Nephron (organoid): ENCODE measurements around the gene VWA8.
A peak's percentile ranks its signal among the peaks of the same experiment; 100 is the strongest.

Experiments
- H3K27ac Mint-ChIP-seq, 3 experiments: 2 replicates each; pipeline ENCODE4 v1.8.0; 2020; ENCODE audit warnings: mixed read lengths in 3 of 3, mild to moderate bottlenecking in 2 of 3, moderate library complexity in 1 of 3
- H3K27me3 Mint-ChIP-seq: 2 replicates; pipeline ENCODE4 v1.8.0; 2021; ENCODE audit warnings: low read depth, mild to moderate bottlenecking, moderate library complexity, mixed read lengths
- H3K36me3 Mint-ChIP-seq: 2 replicates; pipeline ENCODE4 v1.8.0; 2020; ENCODE audit warnings: low read depth, mixed read lengths
- H3K4me1 Mint-ChIP-seq: 2 replicates; pipeline ENCODE4 v1.8.0; 2020; ENCODE audit warnings: mixed read lengths
- H3K4me3 Mint-ChIP-seq, 3 experiments: 2 replicates each; pipeline ENCODE4 v1.8.0; 2020; ENCODE audit warnings: mild to moderate bottlenecking in 3 of 3, mixed read lengths in 3 of 3, moderate library complexity in 2 of 3
- H3K9me3 Mint-ChIP-seq: 2 replicates; pipeline ENCODE4 v1.8.0; 2020; ENCODE audit warnings: mixed read lengths
- TF ChIP-seq, protein P1 (sequence below), 3 experiments: fragments of 200-600 bp; sonication (generic); IDR thresholded peaks; one replicate each; pipeline ENCODE4 v1.5.0; 2021; ENCODE audit warnings: antibody characterized with exemption in 3 of 3; ENCODE audit not compliant: unreplicated experiment in 3 of 3

Gene VWA8

DNA sequence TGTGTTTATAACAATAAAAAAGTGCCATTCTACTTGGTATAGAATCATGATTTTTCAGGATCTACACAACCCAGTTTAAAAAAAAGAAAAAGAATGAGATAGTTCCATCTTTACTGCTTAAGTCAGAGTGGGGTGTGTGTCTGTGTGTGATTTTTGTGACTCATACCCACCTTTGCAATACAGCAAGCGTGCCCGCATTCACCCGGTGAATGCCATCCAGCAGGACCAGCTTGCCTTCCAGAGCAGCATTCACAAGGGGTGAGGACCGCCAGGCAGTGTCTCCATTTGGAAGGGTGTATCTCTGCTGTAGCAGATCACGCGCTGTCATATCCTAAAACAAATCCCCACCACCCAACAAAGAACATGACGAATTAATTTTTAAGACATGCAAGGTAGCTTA lies 127.7 kb downstream of the VWA8 start:
- H3K9me3 Mint-ChIP-seq: no peaks in the 10 kb centered on the region
- no peak overlapping the region for H3K27ac Mint-ChIP-seq
- H3K4me1 Mint-ChIP-seq: peaks cover 12% of the 10 kb centered on the region
- peaks cover 23% of the 10 kb centered on the region for H3K36me3 Mint-ChIP-seq
- TF ChIP-seq, protein P1, sequence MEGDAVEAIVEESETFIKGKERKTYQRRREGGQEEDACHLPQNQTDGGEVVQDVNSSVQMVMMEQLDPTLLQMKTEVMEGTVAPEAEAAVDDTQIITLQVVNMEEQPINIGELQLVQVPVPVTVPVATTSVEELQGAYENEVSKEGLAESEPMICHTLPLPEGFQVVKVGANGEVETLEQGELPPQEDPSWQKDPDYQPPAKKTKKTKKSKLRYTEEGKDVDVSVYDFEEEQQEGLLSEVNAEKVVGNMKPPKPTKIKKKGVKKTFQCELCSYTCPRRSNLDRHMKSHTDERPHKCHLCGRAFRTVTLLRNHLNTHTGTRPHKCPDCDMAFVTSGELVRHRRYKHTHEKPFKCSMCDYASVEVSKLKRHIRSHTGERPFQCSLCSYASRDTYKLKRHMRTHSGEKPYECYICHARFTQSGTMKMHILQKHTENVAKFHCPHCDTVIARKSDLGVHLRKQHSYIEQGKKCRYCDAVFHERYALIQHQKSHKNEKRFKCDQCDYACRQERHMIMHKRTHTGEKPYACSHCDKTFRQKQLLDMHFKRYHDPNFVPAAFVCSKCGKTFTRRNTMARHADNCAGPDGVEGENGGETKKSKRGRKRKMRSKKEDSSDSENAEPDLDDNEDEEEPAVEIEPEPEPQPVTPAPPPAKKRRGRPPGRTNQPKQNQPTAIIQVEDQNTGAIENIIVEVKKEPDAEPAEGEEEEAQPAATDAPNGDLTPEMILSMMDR (IDR thresholded peaks at IDR 0.05; ENCODE audit: unreplicated experiment in 3 of 3): no peak
- H3K4me3 Mint-ChIP-seq: no peak overlapping the region
- no peaks in the 10 kb centered on the region for H3K27me3 Mint-ChIP-seq

DNA sequence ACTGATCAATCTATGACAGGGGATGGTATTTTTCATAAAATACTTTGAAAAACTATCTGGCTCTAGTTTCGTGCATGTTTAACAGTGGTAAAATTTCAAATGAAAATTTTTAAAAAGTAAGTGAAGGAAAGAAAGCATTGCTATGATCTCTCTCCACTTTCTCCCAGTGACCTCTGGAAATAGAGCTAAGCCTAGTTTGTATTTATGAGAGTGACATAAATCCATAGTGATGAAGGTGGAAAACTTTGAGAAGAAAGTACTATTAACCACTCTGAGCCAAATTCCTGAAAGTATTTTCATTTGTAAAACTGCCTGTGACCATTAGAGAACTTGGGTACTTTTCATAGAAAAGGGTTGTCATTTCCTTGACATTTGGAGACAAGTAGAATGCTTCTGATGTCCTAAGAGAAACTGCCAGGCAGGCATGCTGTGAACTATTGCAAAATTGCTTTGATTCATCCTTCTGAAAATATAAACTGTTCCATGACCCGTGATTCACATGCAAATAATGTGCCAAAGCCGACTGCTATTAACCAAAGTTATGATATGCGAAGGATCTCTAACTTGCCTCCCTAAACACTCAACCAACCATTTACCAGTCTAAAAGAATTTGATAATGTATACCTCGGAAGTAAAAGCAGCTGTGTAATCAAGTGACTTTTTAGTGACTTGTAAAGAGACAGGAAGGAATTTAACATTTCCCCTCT lies 133.2 kb downstream of the VWA8 start:
- Mint-ChIP-seq H3K27me3 (no peaks in the 10 kb centered on the region), H3K9me3 (no peaks in the 10 kb centered on the region), H3K4me1 (peaks cover 16% of the 10 kb centered on the region), H3K36me3 (peaks cover 14% of the 10 kb centered on the region), H3K27ac (peak overlapping the region in 2 of 3 experiments; percentile 35 to 38), H3K4me3 (no peak overlapping the region)
- TF ChIP-seq, protein P1 (IDR thresholded peaks at IDR 0.05; ENCODE audit: unreplicated experiment in 3 of 3): no peak

DNA sequence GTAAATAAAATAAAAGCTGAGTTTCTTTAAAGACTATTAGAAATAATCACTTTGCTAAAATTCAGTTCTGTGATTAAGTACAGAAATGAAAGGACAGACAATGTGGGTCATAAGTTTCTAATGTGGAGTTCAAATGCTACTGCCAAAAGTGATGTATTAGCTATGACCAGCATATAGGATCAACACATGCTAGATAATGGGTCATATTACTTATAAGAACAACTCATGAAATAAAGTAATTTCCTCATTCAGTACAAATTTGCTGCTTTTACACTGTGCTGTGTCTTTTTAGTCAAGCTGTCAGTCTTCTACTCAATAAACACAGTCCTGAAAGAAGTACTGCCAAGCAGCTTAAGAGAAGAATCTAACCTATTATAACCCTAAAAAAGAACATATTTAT lies 135.2 kb downstream of the VWA8 start:
- Mint-ChIP-seq H3K9me3 (no peaks in the 10 kb centered on the region), H3K27ac (no peak overlapping the region), H3K4me1 (peaks cover 16% of the 10 kb centered on the region), H3K27me3 (no peaks in the 10 kb centered on the region), H3K36me3 (peaks cover 13% of the 10 kb centered on the region), H3K4me3 (no peak overlapping the region)
- TF ChIP-seq, protein P1 (IDR thresholded peaks at IDR 0.05; ENCODE audit: unreplicated experiment in 3 of 3): no peak

DNA sequence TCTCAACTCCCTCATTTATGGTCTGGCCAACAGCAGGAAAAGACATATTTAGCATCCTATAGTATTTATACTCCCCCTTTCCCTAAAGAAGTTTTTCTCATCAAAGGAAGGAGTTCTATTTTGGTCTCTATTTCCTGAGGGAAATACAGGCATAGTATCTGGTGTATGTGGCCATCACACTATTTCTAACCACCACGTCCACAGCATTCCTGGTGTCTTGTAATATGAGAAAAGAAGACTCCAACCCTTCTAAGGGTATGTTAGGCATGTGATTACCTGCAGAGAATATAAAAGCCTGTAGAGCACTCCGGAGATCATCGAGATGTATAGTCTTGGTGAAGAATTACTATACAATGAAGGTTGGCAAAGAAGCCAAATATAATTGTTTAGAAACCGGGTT lies 137.4 kb downstream of the VWA8 start:
- Mint-ChIP-seq H3K27me3 (no peaks in the 10 kb centered on the region), H3K9me3 (no peaks in the 10 kb centered on the region), H3K4me1 (peaks cover 16% of the 10 kb centered on the region), H3K36me3 (peaks cover 15% of the 10 kb centered on the region), H3K4me3 (no peak overlapping the region), H3K27ac (no peak overlapping the region)
- TF ChIP-seq, protein P1 (IDR thresholded peaks at IDR 0.05; ENCODE audit: unreplicated experiment in 3 of 3): no peak

DNA sequence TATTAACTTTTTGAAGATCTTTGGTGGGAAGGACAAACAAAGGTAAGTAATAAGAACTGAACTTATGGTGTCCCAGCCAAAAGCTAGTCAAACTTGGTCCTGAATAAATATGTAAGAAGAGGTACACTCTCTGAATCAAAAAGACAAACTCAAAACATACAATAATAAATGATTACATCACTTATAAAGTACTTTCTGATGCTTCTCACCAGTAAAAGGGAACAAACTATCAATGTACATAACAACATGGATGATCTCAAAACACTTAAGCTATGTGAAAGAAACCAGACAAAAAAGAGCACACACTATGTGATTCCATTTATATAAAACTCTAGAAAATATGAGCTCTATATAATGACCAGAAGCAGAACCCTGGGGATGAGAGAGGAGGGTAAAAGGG lies 138.3 kb downstream of the VWA8 start:
- Mint-ChIP-seq H3K9me3 (no peaks in the 10 kb centered on the region), H3K27ac (no peak overlapping the region), H3K4me3 (no peak overlapping the region), H3K36me3 (peaks cover 16% of the 10 kb centered on the region), H3K4me1 (peaks cover 11% of the 10 kb centered on the region), H3K27me3 (no peaks in the 10 kb centered on the region)
- TF ChIP-seq, protein P1 (IDR thresholded peaks at IDR 0.05; ENCODE audit: unreplicated experiment in 3 of 3): no peak

DNA sequence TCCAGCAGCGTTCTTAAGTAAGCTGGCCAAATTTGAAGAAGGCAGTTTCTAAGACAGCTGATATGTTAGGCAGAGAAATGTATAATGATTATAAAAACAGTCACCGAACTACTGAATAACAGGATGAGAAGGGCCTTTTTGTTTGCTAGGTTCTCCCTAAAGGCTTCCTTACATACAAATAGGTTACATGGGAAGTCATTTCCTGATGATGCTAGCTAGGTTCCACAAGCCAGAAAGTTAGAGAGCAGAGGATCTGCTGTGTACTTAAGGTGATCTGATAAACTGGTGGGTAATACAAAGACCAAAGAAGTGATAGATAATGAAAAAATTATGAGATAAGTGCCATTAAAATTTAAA lies 139.7 kb downstream of the VWA8 start:
- TF ChIP-seq, protein P1 (IDR thresholded peaks at IDR 0.05; ENCODE audit: unreplicated experiment in 3 of 3): no peak
- Mint-ChIP-seq H3K9me3 (no peaks in the 10 kb centered on the region), H3K4me1 (peaks cover 4% of the 10 kb centered on the region), H3K27ac (no peak overlapping the region), H3K4me3 (no peak overlapping the region), H3K36me3 (peaks cover 22% of the 10 kb centered on the region), H3K27me3 (no peaks in the 10 kb centered on the region)
